Spleen (tissue), 7 donors: ENCODE results near the gene PTAFR.

Experiments used
- CTCF ChIP-seq, 11 experiments: fragments of 200-600 bp in 7 of 11; fragments of 450-650 bp in 4 of 11; sonication (generic) in 4 of 11; IDR thresholded peaks in 8 of 11; conservative IDR thresholded peaks in 3 of 11; 1 replicate in 7 of 11; 2 replicates in 4 of 11; pipeline versions ENCODE4 v1.4.0 to v1.8.0; 2016 to 2021; ENCODE audit warnings: antibody characterized with exemption in 11 of 11, inconsistent platforms in 4 of 11, mild to moderate bottlenecking in 1 of 11
- POLR2A ChIP-seq, 3 donors: fragments of 450-650 bp; IDR thresholded peaks; one replicate each; pipeline ENCODE4 v1.5.1; 2017; ENCODE audit warnings: antibody characterized with exemption in 3 of 3, mild to moderate bottlenecking in 1 of 3
- POLR2AphosphoS5 ChIP-seq, 3 donors: sonication (generic); formaldehyde crosslinking; IDR thresholded peaks; one replicate each; pipeline ENCODE4 v1.5.1; 2017; ENCODE audit warnings: antibody characterized with exemption in 3 of 3
- donor health status: DM: no; HTN: no; CAD: no; lungs with moderate emphysema.
- donor health status: DM: no; HTN: no; CAD: no.
- donor health status: DM: no; HTN: no; CAD: no.

- TF ChIP-seq CTCF (IDR thresholded peaks at IDR 0.05 in 8 of 11, conservative IDR thresholded peaks at IDR 0.05 in 3 of 11) (no peak), POLR2AphosphoS5 (IDR thresholded peaks at IDR 0.05) (peak in 2 of 3 donors; percentile 21 to 47), POLR2A (IDR thresholded peaks at IDR 0.05) (no peak)
These were observed 19.7 kb downstream of the PTAFR start for GRCh38 chr1:28156821-28157220.
